B cell (primary cell): Measurements from ENCODE around the gene CHRNA1. TPM values are rescaled to one million over a fixed set of nuclear protein-coding genes. Genes with fewer than 3 reads are reported as not detected.

ENCODE experiments used
- ATAC-seq: fragments of 200-7000 bp; cut with Tn5 transposase; one replicate; pipeline ENCODE4 v1.10.0; 2021; ENCODE audit warnings: low read depth, mild to moderate bottlenecking, moderate number of reproducible peaks, moderate library complexity
- CTCF ChIA-PET: fragments of 350-600 bp; sonication (Branson Sonifier 250); formaldehyde crosslinking; loops from one replicate; lab custom pipeline; 2021; ENCODE audit warnings: antibody characterized with exemption, inconsistent platforms; lab: Charles Lee
- POLR2A ChIA-PET: fragments of 350-600 bp; sonication (Branson Sonifier 250); formaldehyde crosslinking; loops from one replicate; lab custom pipeline; 2021; ENCODE audit warnings: antibody characterized with exemption; lab: Charles Lee
- DNase-seq: peaks from one replicate; pipeline ENCODE4 v3.0.0; 2013
- H2AFZ ChIP-seq: 2 replicates; pipeline ENCODE4 v1.6.1; 2012; ENCODE audit warnings: mild to moderate bottlenecking, low read depth, low read length; ENCODE audit not compliant: insufficient read depth, poor library complexity, severe bottlenecking
- H3K27ac ChIP-seq, 2 donors: 1 replicate in 1 of 2; 2 replicates in 1 of 2; pipeline ENCODE4 v1.5.1; 2012 to 2013; ENCODE audit warnings: low read length in 2 of 2, mild to moderate bottlenecking in 2 of 2, moderate library complexity in 1 of 2
- H3K27me3 ChIP-seq, 4 experiments: fragments of 200-600 bp in 1 of 4; sonication (generic) in 1 of 4; replicated peaks in 1 of 4; 1 replicate in 2 of 4; 2 replicates in 2 of 4; pipeline versions ENCODE4 v1.6.1 to v1.7.0; 2013 to 2016; ENCODE audit warnings: low read length in 3 of 4, mild to moderate bottlenecking in 2 of 4, mixed read lengths in 1 of 4, moderate library complexity in 1 of 4; ENCODE audit not compliant: insufficient read depth in 4 of 4, control insufficient read depth in 3 of 4; ENCODE audit errors: control extremely low read depth in 1 of 4
- H3K36me3 ChIP-seq, 2 experiments: replicated peaks in 1 of 2; 1 replicate in 1 of 2; 2 replicates in 1 of 2; pipeline versions ENCODE4 v1.6.1 to v1.7.1; 2013; ENCODE audit warnings: low read length in 1 of 2; ENCODE audit not compliant: insufficient read depth in 2 of 2, control insufficient read depth in 1 of 2; ENCODE audit errors: control extremely low read depth in 1 of 2, extremely low read depth in 1 of 2
- H3K4me1 ChIP-seq, 2 donors: fragments of 200-600 bp in 1 of 2; sonication (generic) in 1 of 2; 1 replicate in 1 of 2; 2 replicates in 1 of 2; pipeline versions ENCODE4 v1.5.1 to v1.6.1; 2013 to 2017; ENCODE audit warnings: low read length in 2 of 2; ENCODE audit not compliant: control insufficient read depth in 2 of 2, insufficient read depth in 2 of 2
- H3K4me2 ChIP-seq: replicated peaks from 2 replicates; pipeline ENCODE3; 2012; ENCODE audit warnings: mild to moderate bottlenecking, low read depth, low read length; ENCODE audit not compliant: poor library complexity, severe bottlenecking
- H3K4me3 ChIP-seq, 5 experiments: fragments of 200-600 bp in 1 of 5; sonication (generic) in 1 of 5; 1 replicate in 3 of 5; 2 replicates in 2 of 5; pipeline versions ENCODE4 v1.5.1 to v1.7.0; 2011 to 2016; ENCODE audit warnings: low read length in 4 of 5, mild to moderate bottlenecking in 4 of 5, low read depth in 2 of 5, control low read depth in 1 of 5, moderate library complexity in 1 of 5; ENCODE audit not compliant: insufficient read depth in 1 of 5; ENCODE audit errors: control extremely low read depth in 1 of 5, extremely low read depth in 1 of 5
- H3K79me2 ChIP-seq: fragments of 200-600 bp; sonication (generic); one replicate; pipeline ENCODE4 v1.6.0; 2016; ENCODE audit warnings: low read length; ENCODE audit not compliant: control insufficient read depth, insufficient read depth
- H3K9ac ChIP-seq: fragments of 200-600 bp; sonication (generic); 2 replicates; pipeline ENCODE4 v1.6.1; 2017; ENCODE audit warnings: mild to moderate bottlenecking, low read length, moderate library complexity
- H3K9me3 ChIP-seq, 3 donors: one replicate each; pipeline versions ENCODE4 v1.6.1 to v1.7.1; 2013; ENCODE audit warnings: low read length in 2 of 3; ENCODE audit not compliant: control insufficient read depth in 2 of 3, insufficient read depth in 1 of 3; ENCODE audit errors: control extremely low read depth in 1 of 3
- H4K20me1 ChIP-seq: 2 replicates; pipeline ENCODE4 v1.6.0; 2012; ENCODE audit warnings: mild to moderate bottlenecking, low read length; ENCODE audit not compliant: insufficient read depth, control insufficient read depth, poor library complexity, severe bottlenecking
- H3K27ac Mint-ChIP-seq: one replicate; pipeline ENCODE4 v1.8.0; 2021; ENCODE audit warnings: mixed read lengths
- H3K27me3 Mint-ChIP-seq: one replicate; pipeline ENCODE4 v1.8.0; 2021; ENCODE audit warnings: mixed read lengths
- H3K4me1 Mint-ChIP-seq: one replicate; pipeline ENCODE4 v1.8.0; 2021; ENCODE audit warnings: mixed read lengths
- H3K4me3 Mint-ChIP-seq: one replicate; pipeline ENCODE4 v1.8.0; 2021; ENCODE audit warnings: mixed read lengths
- H3K9me3 Mint-ChIP-seq: one replicate; pipeline ENCODE4 v1.8.0; 2022; ENCODE audit warnings: mixed read lengths; ENCODE audit not compliant: insufficient read depth
- EZH2 ChIP-seq: IDR thresholded peaks from 2 replicates; pipeline ENCODE4 v1.6.1; 2012; ENCODE audit warnings: borderline replicate concordance, low read depth, mild to moderate bottlenecking, moderate library complexity, low read length; ENCODE audit not compliant: insufficient read depth, poor library complexity, severe bottlenecking
- WGBS: methylation state at CpG from one replicate; pipeline ENCODE4 v1.1.5; 2013; ENCODE audit warnings: missing lambda C conversion rate; ENCODE audit not compliant: insufficient coverage; 5-methylcytosine and 5-hydroxymethylcytosine counted together
- intact Hi-C: fragments of 100-400 bp; cut with micrococcal nuclease; formaldehyde crosslinking; loops from one replicate; pipeline ENCODE4 v1.10.0; 2022
- polyA plus RNA-seq: library from polyadenylated mRNA; depleted of rRNA; stranded (reverse); fragments of >200 nt; gene quantifications from 2 replicates; pipeline ENCODE4 v1.2.3, GENCODE V29; 2012
- total RNA-seq, 2 donors: library from RNA; stranded (reverse); fragments of 120-200 nt in 1 of 2; gene quantifications; 1 replicate in 1 of 2; 2 replicates in 1 of 2; pipeline versions ENCODE4 v1.2.3 to v1.2.4, GENCODE V29; 2013 to 2022
- TF ChIP-seq, protein P1 (sequence below): fragments of 200-600 bp; IDR thresholded peaks from one replicate; pipeline ENCODE4 v1.8.0; 2022; ENCODE audit warnings: antibody characterized with exemption, mild to moderate bottlenecking

Gene CHRNA1
- total and polyA plus RNA-seq, 2 donors (not counting 1 experiment from before 2014, with no cell fraction given) = 0.20 to 0.22 TPM

DNA sequence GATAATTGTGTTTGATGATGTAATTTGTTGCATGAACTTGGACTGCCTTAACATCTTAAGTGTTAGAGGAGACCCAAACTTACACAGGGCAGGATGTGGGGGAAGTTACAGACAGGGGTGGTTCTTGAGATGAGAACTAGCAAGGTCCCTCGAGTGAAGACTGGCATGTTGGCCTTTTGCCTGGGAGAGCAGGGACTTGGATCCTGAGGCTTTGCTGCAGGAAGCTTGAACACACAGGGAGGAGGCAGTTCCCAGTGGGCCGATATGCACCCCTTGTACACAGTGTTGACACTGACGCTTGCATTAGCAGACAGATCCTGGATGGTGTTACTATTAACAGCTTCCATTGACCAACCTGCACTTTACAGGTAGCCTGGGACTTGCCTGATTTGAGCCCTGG, 47.5 kb downstream of the CHRNA1 start:
- ChIA-PET CTCF (interaction anchor here (1.4 kb wide), 1 partner anchor 21 kb away, joined by 3 read pairs; no protein-coding TSS in a partner anchor), POLR2A (no interaction called here)
- H3K4me3 Mint-ChIP-seq = no peak overlapping the region
- no peaks in the 10 kb centered on the region for H3K79me2 ChIP-seq
- no peak overlapping the region for H3K4me3 ChIP-seq
- no peak for DNase-seq
- H4K20me1 ChIP-seq = no peaks in the 10 kb centered on the region
- H3K4me1 ChIP-seq = no peaks in the 10 kb centered on the region
- no peak overlapping the region for H3K27ac ChIP-seq
- no peak overlapping the region for H3K4me2 ChIP-seq
- ATAC-seq = no peak
- no peak for TF ChIP-seq EZH2
- TF ChIP-seq, protein P1, sequence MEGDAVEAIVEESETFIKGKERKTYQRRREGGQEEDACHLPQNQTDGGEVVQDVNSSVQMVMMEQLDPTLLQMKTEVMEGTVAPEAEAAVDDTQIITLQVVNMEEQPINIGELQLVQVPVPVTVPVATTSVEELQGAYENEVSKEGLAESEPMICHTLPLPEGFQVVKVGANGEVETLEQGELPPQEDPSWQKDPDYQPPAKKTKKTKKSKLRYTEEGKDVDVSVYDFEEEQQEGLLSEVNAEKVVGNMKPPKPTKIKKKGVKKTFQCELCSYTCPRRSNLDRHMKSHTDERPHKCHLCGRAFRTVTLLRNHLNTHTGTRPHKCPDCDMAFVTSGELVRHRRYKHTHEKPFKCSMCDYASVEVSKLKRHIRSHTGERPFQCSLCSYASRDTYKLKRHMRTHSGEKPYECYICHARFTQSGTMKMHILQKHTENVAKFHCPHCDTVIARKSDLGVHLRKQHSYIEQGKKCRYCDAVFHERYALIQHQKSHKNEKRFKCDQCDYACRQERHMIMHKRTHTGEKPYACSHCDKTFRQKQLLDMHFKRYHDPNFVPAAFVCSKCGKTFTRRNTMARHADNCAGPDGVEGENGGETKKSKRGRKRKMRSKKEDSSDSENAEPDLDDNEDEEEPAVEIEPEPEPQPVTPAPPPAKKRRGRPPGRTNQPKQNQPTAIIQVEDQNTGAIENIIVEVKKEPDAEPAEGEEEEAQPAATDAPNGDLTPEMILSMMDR = no peak
- intact Hi-C loops = no loop called here
- H3K36me3 ChIP-seq = no peaks in the 10 kb centered on the region
- H3K9me3 Mint-ChIP-seq = peaks cover 3% of the 10 kb centered on the region
- no peaks in the 10 kb centered on the region for H3K27me3 ChIP-seq
- H3K4me1 Mint-ChIP-seq = no peaks in the 10 kb centered on the region
- H3K27ac Mint-ChIP-seq = no peak overlapping the region
- H3K9me3 ChIP-seq = peaks cover 0 to 5% (median 0%) of the 10 kb centered on the region in 3 donors
- peaks cover 8% of the 10 kb centered on the region for H3K27me3 Mint-ChIP-seq
- H3K9ac ChIP-seq = no peak overlapping the region
- H2AFZ ChIP-seq = no peak overlapping the region
- 31% methylated on average over 3 of the region's 3 CpGs for WGBS

DNA sequence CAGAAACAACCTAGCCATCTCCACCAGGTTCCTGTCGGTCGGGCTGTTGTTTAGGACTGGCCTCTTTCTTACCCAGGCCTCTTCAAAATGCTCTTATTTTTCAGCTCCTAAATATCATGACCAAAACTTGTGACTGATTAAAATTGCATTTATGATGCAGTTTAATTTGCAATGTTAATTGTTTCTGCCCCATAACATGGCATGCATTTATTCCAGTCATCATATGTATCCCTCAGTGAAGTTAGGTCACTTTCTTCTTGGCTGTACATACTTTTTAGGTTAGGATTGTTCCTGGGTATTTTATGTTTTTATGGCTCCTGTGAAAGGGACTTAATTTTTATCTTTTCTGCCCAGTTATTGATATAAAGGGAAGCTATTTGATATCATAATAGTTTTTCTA, 50.6 kb downstream of the CHRNA1 start:
- Histone ChIP-seq H3K4me3 (no peak overlapping the region), H3K27ac (no peak overlapping the region), H3K4me1 (no peaks in the 10 kb centered on the region), H3K27me3 (peaks cover 0 to 4% (median 0%) of the 10 kb centered on the region in 4 experiments), H4K20me1 (no peaks in the 10 kb centered on the region), H3K79me2 (no peaks in the 10 kb centered on the region), H3K9me3 (peaks cover 0 to 7% (median 0%) of the 10 kb centered on the region in 3 donors), H3K4me2 (no peak overlapping the region), H2AFZ (no peak overlapping the region), H3K36me3 (no peaks in the 10 kb centered on the region), H3K9ac (no peak overlapping the region)
- no peak overlapping the region for H3K27ac Mint-ChIP-seq
- DNase-seq (no peak), ATAC-seq (no peak)
- WGBS = no CpG with 5 or more reads among the region's 2 CpGs
- no peaks in the 10 kb centered on the region for H3K4me1 Mint-ChIP-seq
- H3K9me3 Mint-ChIP-seq = peaks cover 3% of the 10 kb centered on the region
- POLR2A ChIA-PET = no interaction called here
- TF ChIP-seq, protein P1 = no peak
- TF ChIP-seq EZH2 = no peak
- CTCF ChIA-PET = interaction anchor here (0.6 to 1.4 kb wide), 2 partner anchors 13 to 615 kb away, joined by 3 to 4 read pairs; no protein-coding TSS in a partner anchor
- intact Hi-C loops = no loop called here
- peaks cover 5% of the 10 kb centered on the region for H3K27me3 Mint-ChIP-seq
- no peak overlapping the region for H3K4me3 Mint-ChIP-seq
